Adrenal gland (tissue), 12 donors: ENCODE measurements around the gene WFIKKN2. TPM values are rescaled to one million over a fixed set of nuclear protein-coding genes. Genes with fewer than 3 reads are reported as not detected.
A peak's percentile ranks its signal among the peaks of the same experiment; 100 is the strongest.

Experiments used
- DNase-seq, 7 donors: peaks; one replicate each; pipeline ENCODE4 v3.0.0-alpha.2; 2019 to 2020
- H3K27ac ChIP-seq, 5 donors: fragments of 200-600 bp; sonication (generic) in 4 of 5; 1 replicate in 3 of 5; 2 replicates in 2 of 5; pipeline versions ENCODE4 v1.5.1 to v1.8.0; 2016 to 2020; ENCODE audit warnings: mild to moderate bottlenecking in 1 of 5
- H3K27me3 ChIP-seq: fragments of 200-600 bp; 2 replicates; pipeline ENCODE4 v1.8.0; 2021
- H3K36me3 ChIP-seq, 2 donors: fragments of 200-600 bp; replicated peaks in 1 of 2; 1 replicate in 1 of 2; 2 replicates in 1 of 2; pipeline versions ENCODE4 v1.5.1 to v1.8.0; 2018 to 2022
- H3K4me1 ChIP-seq, 2 donors: fragments of 200-600 bp; replicated peaks in 1 of 2; 1 replicate in 1 of 2; 2 replicates in 1 of 2; pipeline versions ENCODE4 v1.5.1 to v1.8.0; 2018 to 2021
- H3K4me3 ChIP-seq, 4 donors: fragments of 200-600 bp; sonication (generic) in 3 of 4; one replicate each; pipeline ENCODE4 v1.5.1; 2016 to 2018
- H3K9me3 ChIP-seq, 3 donors: fragments of 200-600 bp; sonication (generic) in 1 of 3; replicated peaks in 1 of 3; 1 replicate in 2 of 3; 2 replicates in 1 of 3; pipeline versions ENCODE4 v1.5.1 to v1.8.0; 2016 to 2021
- POLR2A ChIP-seq, 2 donors: fragments of 450-650 bp; IDR thresholded peaks; one replicate each; pipeline ENCODE4 v1.6.1; 2017; ENCODE audit warnings: antibody characterized with exemption in 2 of 2, mild to moderate bottlenecking in 2 of 2, moderate library complexity in 1 of 2
- WGBS, 4 donors: extraction: QIAGEN DNeasy Blood & Tissue Kit in 2 of 4; methylation state at CpG; one replicate each; pipeline versions ENCODE4 v1.1.5 to v1.1.7; 2013 to 2017; 5-methylcytosine and 5-hydroxymethylcytosine counted together
- intact Hi-C, 2 donors: fragments of 100-400 bp; cut with DNase I; formaldehyde crosslinking; loops; one replicate each; pipeline versions ENCODE4 v1.14.1 to v1.15.0; 2022 to 2023
- polyA plus RNA-seq, 3 donors: library from polyadenylated mRNA; stranded (reverse); fragments of 200-250 nt in 2 of 3; fragments of 350-450 nt in 1 of 3; fragmentation: Illumina TruSeq in 1 of 3; extraction: RNeasy Lipid Tissue Mini Kit (QIAGEN cat#74804) in 1 of 3; gene quantifications; one replicate each; pipeline ENCODE4 v1.2.3, GENCODE V29; 2013 to 2014
- total RNA-seq, 9 donors: library from RNA; depleted of rRNA in 4 of 9; stranded (reverse); fragments of >200 nt in 4 of 9; fragments of 120-200 nt in 1 of 9; fragmentation: NEBNext Ultra II Directional in 1 of 9; extraction: Animal tissue kit (Norgen Biotek cat#: 25700) in 1 of 9; gene quantifications; one replicate each; pipeline versions ENCODE4 v1.1.0 to v1.2.4, GENCODE V29; 2013 to 2023
- TF ChIP-seq, protein P1 (sequence below), 6 experiments: fragments of 450-650 bp in 4 of 6; fragments of 200-600 bp in 2 of 6; sonication (generic) in 1 of 6; IDR thresholded peaks; 1 replicate in 5 of 6; 2 replicates in 1 of 6; pipeline versions ENCODE4 v1.5.1 to v1.8.0; 2016 to 2021; ENCODE audit warnings: antibody characterized with exemption in 6 of 6, mild to moderate bottlenecking in 2 of 6, moderate library complexity in 1 of 6
- donor health status: healthy with polysubstance abuse.
- donor health status: Bipolar disorder and iron deficiency.
- donor health status: DM: yes; HTN: yes; CAD: no.
- donor health status: DM: no; HTN: no; CAD: no.
- donor health status: DM: no; HTN: no; CAD: no.
- donor health status: DM: yes; HTN: yes; CAD: no.

Gene WFIKKN2
- total and polyA plus RNA-seq, 12 donors = 0.81 to 4.3 (median 1.4) TPM

- Histone ChIP-seq H3K4me1 (no peaks in the 10 kb centered on the region), H3K9me3 (no peaks in the 10 kb centered on the region), H3K27me3 (no peaks in the 10 kb centered on the region), H3K27ac (no peak overlapping the region), H3K36me3 (no peaks in the 10 kb centered on the region), H3K4me3 (no peak overlapping the region)
- DNase-seq = peak in 1 of 7 donors; percentile 2
- TF ChIP-seq, protein P1, sequence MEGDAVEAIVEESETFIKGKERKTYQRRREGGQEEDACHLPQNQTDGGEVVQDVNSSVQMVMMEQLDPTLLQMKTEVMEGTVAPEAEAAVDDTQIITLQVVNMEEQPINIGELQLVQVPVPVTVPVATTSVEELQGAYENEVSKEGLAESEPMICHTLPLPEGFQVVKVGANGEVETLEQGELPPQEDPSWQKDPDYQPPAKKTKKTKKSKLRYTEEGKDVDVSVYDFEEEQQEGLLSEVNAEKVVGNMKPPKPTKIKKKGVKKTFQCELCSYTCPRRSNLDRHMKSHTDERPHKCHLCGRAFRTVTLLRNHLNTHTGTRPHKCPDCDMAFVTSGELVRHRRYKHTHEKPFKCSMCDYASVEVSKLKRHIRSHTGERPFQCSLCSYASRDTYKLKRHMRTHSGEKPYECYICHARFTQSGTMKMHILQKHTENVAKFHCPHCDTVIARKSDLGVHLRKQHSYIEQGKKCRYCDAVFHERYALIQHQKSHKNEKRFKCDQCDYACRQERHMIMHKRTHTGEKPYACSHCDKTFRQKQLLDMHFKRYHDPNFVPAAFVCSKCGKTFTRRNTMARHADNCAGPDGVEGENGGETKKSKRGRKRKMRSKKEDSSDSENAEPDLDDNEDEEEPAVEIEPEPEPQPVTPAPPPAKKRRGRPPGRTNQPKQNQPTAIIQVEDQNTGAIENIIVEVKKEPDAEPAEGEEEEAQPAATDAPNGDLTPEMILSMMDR (IDR thresholded peaks at IDR 0.05) = no peak
- no peak for TF ChIP-seq POLR2A (IDR thresholded peaks at IDR 0.05)
- intact Hi-C loops = no loop called here
- WGBS, 4 donors = 61 to 69% (median 67%) methylated on average over 2 of the region's 2 CpGs
Observed at GRCh38 chr17:50848711-50849110, 13.3 kb downstream of the WFIKKN2 start.

DNA sequence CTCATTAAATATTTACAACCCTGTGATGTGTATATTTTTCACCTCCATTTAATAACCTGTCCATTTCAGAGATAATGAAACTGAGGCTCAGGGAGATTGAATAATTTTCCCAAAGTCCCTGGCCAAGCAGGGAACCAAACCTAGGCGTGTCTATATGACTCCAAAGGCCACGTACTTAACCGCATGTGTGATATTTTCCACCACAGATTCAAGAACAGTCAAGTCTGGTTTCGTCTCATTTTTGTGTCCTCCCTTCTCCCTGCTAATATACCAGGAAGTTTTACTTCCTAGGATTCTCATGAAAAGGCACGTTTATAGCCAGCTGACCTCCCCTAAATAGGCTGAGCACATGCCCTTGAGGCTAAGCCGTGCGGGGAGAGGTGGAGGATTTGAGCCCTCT lies 15.3 kb downstream of the WFIKKN2 start:
- Histone ChIP-seq H3K36me3 (no peaks in the 10 kb centered on the region), H3K4me3 (no peak overlapping the region), H3K27me3 (no peaks in the 10 kb centered on the region), H3K4me1 (no peaks in the 10 kb centered on the region), H3K27ac (no peak overlapping the region), H3K9me3 (no peaks in the 10 kb centered on the region)
- TF ChIP-seq, protein P1 (IDR thresholded peaks at IDR 0.05) = no peak
- no peak for TF ChIP-seq POLR2A (IDR thresholded peaks at IDR 0.05)
- WGBS, 4 donors = 65 to 71% (median 66%) methylated on average over 7 of the region's 7 CpGs
- DNase-seq = peak in 1 of 7 donors; percentile 14
- intact Hi-C loops = loop anchor here (5.0 kb wide), 2 partner anchors 102 to 107 kb away; no protein-coding TSS in a partner anchor

GRCh38 chr17:50853015-50853615 lies 17.7 kb downstream of the WFIKKN2 start:
- 84 to 90% (median 85%) methylated on average over 6 of the region's 6 CpGs for WGBS, 4 donors

GRCh38 chr17:50853781-50854180 lies 18.4 kb downstream of the WFIKKN2 start:
- TF ChIP-seq, protein P1 (IDR thresholded peaks at IDR 0.05) = no peak
- TF ChIP-seq POLR2A (IDR thresholded peaks at IDR 0.05) = no peak
- no peaks in the 10 kb centered on the region for H3K9me3 ChIP-seq
- H3K36me3 ChIP-seq = no peaks in the 10 kb centered on the region
- H3K27ac ChIP-seq = no peak overlapping the region
- no peaks in the 10 kb centered on the region for H3K27me3 ChIP-seq
- intact Hi-C loops = loop anchor here (5.0 kb wide), 2 partner anchors 99 to 104 kb away; no protein-coding TSS in a partner anchor
- no peak overlapping the region for H3K4me3 ChIP-seq
- no peak for DNase-seq
- WGBS, 4 donors = 84 to 94% (median 89%) methylated on average over 6 of the region's 6 CpGs
- no peaks in the 10 kb centered on the region for H3K4me1 ChIP-seq

More at GRCh38 chr17:50853015-50853615, 17.7 kb downstream of the WFIKKN2 start:
- Histone ChIP-seq H3K4me1 (no peaks in the 10 kb centered on the region), H3K27me3 (no peaks in the 10 kb centered on the region), H3K4me3 (no peak overlapping the region), H3K27ac (no peak overlapping the region), H3K9me3 (no peaks in the 10 kb centered on the region), H3K36me3 (no peaks in the 10 kb centered on the region)
- intact Hi-C loops = loop anchor here (5.0 kb wide), 2 partner anchors 99 to 104 kb away; no protein-coding TSS in a partner anchor
- TF ChIP-seq, protein P1 (IDR thresholded peaks at IDR 0.05) = no peak
- no peak for DNase-seq
